HCT116 (cell line): ENCODE data around the gene SPRED3.

Source experiments
- CTCF ChIP-seq, 3 experiments: fragments of 200-600 bp in 1 of 3; sonication (generic) in 1 of 3; IDR thresholded peaks in 2 of 3; conservative IDR thresholded peaks in 1 of 3; 2 replicates each; pipeline ENCODE4 v1.5.1; 2012 to 2017; ENCODE audit warnings: low read depth in 2 of 3, low read length in 2 of 3, antibody characterized with exemption in 1 of 3, borderline replicate concordance in 1 of 3, control low read depth in 1 of 3, mild to moderate bottlenecking in 1 of 3, mixed read lengths in 1 of 3, mixed run types in 1 of 3, moderate library complexity in 1 of 3; ENCODE audit not compliant: insufficient read depth in 1 of 3
- SP1 ChIP-seq: IDR thresholded peaks from 2 replicates; pipeline ENCODE4 v1.6.1; 2012; ENCODE audit warnings: low read depth

GRCh38 chr19:38420935-38421334 is 32.4 kb downstream of the SPRED3 start:
- TF ChIP-seq CTCF (IDR thresholded peaks at IDR 0.05 in 2 of 3, conservative IDR thresholded peaks at IDR 0.05 in 1 of 3; ENCODE audit: borderline replicate concordance in 1 of 3, insufficient read depth in 1 of 3, low read depth in 2 of 3, low read length in 2 of 3) (no peak), SP1 (no peak)
